Measurements from ENCODE around the gene ZDHHC7. TPM values are rescaled to one million over a fixed set of nuclear protein-coding genes. Genes with fewer than 3 reads are reported as not detected.
A peak's percentile ranks its signal among the peaks of the same experiment; 100 is the strongest.
"Not testable (repeated sequence)": the region's sequence is repeated elsewhere in the genome, so short reads cannot be mapped to it uniquely, and the experiment has no call there.

ZDHHC7 gene
- polyA plus RNA-seq (2013, experiment 1 of 2; ENCODE audit: insufficient read length) = 65.7 TPM
- polyA plus RNA-seq (2013, experiment 2 of 2; ENCODE audit: insufficient read length) = 63.4 TPM

- peak; percentile 87 for DNase-seq
Observed at GRCh38 chr16:85010931-85011845, at the start of gene ZDHHC7. ZDHHC7 (minus strand) TSS chr16:85011535; CDS start chr16:84990618, 20,917 bp downstream.

- no peak for DNase-seq
Observed at GRCh38 chr16:85058909-85059308, 47.6 kb upstream of the ZDHHC7 start.

- DNase-seq = no peak
Observed at GRCh38 chr16:85057948-85058347, 46.6 kb upstream of the ZDHHC7 start.

- no peak for DNase-seq
Observed at GRCh38 chr16:85057212-85057889, 46.0 kb upstream of the ZDHHC7 start.

GRCh38 chr16:85056211-85056748, 44.9 kb upstream of the ZDHHC7 start:
- peak; percentile 33 for DNase-seq

GRCh38 chr16:85055493-85056210, 44.3 kb upstream of the ZDHHC7 start:
- DNase-seq = peak; percentile 31

- DNase-seq = no peak
Observed at GRCh38 chr16:85054948-85055492, 43.7 kb upstream of the ZDHHC7 start.

- DNase-seq = not testable (repeated sequence)
Observed at GRCh38 chr16:85054321-85054720, 43.0 kb upstream of the ZDHHC7 start.

GRCh38 chr16:85052536-85052935, 41.2 kb upstream of the ZDHHC7 start:
- no peak for DNase-seq

- DNase-seq = no peak
Observed at GRCh38 chr16:85051683-85052082, 40.3 kb upstream of the ZDHHC7 start.

GRCh38 chr16:85051067-85051581, 39.8 kb upstream of the ZDHHC7 start:
- DNase-seq = no peak

GRCh38 chr16:85049706-85050305, 38.5 kb upstream of the ZDHHC7 start:
- DNase-seq = no peak

- no peak for DNase-seq
Observed at GRCh38 chr16:85048921-85049562, 37.7 kb upstream of the ZDHHC7 start.

GRCh38 chr16:85047867-85048455, 36.6 kb upstream of the ZDHHC7 start:
- DNase-seq = no peak

- no peak for DNase-seq
Observed at GRCh38 chr16:85046931-85047866, 35.9 kb upstream of the ZDHHC7 start.

GRCh38 chr16:85046472-85046916, 35.2 kb upstream of the ZDHHC7 start:
- no peak for DNase-seq

GRCh38 chr16:85045641-85046471, 34.5 kb upstream of the ZDHHC7 start:
- DNase-seq = no peak

GRCh38 chr16:85045077-85045476, 33.7 kb upstream of the ZDHHC7 start:
- no peak for DNase-seq
